T follicular helper cell (primary cell): ENCODE data around the gene CAMTA1.
"Not testable (repeated sequence)": the region's sequence is repeated elsewhere in the genome, so short reads cannot be mapped to it uniquely, and the experiment has no call there.

Source experiments
- DNase-seq: peaks from one replicate; pipeline ENCODE4 v3.0.0-alpha.2; 2020; ENCODE audit warnings: low read depth
- total RNA-seq, 2 experiments: gene quantifications; one replicate each; lab custom pipeline; 2026; lab: John Stamatoyannopoulos, UW

Gene CAMTA1
- 14.6 to 25.7 reads per million in 2 experiments for total RNA-seq

- no peak for DNase-seq
These were observed at the start of gene CAMTA1 for GRCh38 chr1:6785318-6785727. TSS of gene CAMTA1 (plus strand) at chr1:6785454. CDS start at chr1:6785531, 77 bp downstream.

GRCh38 chr1:6738987-6739676 lies 46.1 kb upstream of the CAMTA1 start:
- no peak for DNase-seq

- not testable (repeated sequence) for DNase-seq
These were observed 42.5 kb upstream of the CAMTA1 start for GRCh38 chr1:6742676-6743188.

GRCh38 chr1:6743189-6744101 lies 41.8 kb upstream of the CAMTA1 start:
- no peak for DNase-seq

GRCh38 chr1:6745073-6745472 lies 40.2 kb upstream of the CAMTA1 start:
- DNase-seq: no peak

GRCh38 chr1:6747674-6748073 lies 37.6 kb upstream of the CAMTA1 start:
- DNase-seq: no peak

GRCh38 chr1:6750490-6750889 lies 34.8 kb upstream of the CAMTA1 start:
- no peak for DNase-seq

GRCh38 chr1:6753320-6754140 lies 31.7 kb upstream of the CAMTA1 start:
- DNase-seq: no peak

GRCh38 chr1:6756457-6756856 lies 28.8 kb upstream of the CAMTA1 start:
- no peak for DNase-seq

- no peak for DNase-seq
These were observed 27.4 kb upstream of the CAMTA1 start for GRCh38 chr1:6757719-6758435.

- no peak for DNase-seq
These were observed 24.0 kb upstream of the CAMTA1 start for GRCh38 chr1:6761196-6761737.

- DNase-seq: no peak
These were observed 23.2 kb upstream of the CAMTA1 start for GRCh38 chr1:6762060-6762459.

- DNase-seq: no peak
These were observed 14.4 kb upstream of the CAMTA1 start for GRCh38 chr1:6770751-6771440.

- DNase-seq: no peak
These were observed 13.8 kb upstream of the CAMTA1 start for GRCh38 chr1:6771441-6771769.

- no peak for DNase-seq
These were observed 10.9 kb upstream of the CAMTA1 start for GRCh38 chr1:6774381-6774780.

GRCh38 chr1:6775261-6776043 lies 9.8 kb upstream of the CAMTA1 start:
- DNase-seq: no peak

GRCh38 chr1:6776389-6776788 lies 8.9 kb upstream of the CAMTA1 start:
- DNase-seq: no peak

GRCh38 chr1:6776895-6777294 lies 8.4 kb upstream of the CAMTA1 start:
- DNase-seq: no peak

GRCh38 chr1:6777813-6778212 lies 7.4 kb upstream of the CAMTA1 start:
- no peak for DNase-seq
